Urinary bladder (tissue), 4 donors: ENCODE measurements around the gene GNG12. TPM values are rescaled to one million over a fixed set of nuclear protein-coding genes. Genes with fewer than 3 reads are reported as not detected.

Source experiments
- DNase-seq: peaks from one replicate; pipeline ENCODE4 v3.0.0-alpha.2; 2015; ENCODE audit errors: extremely low spot score
- H3K27ac ChIP-seq: one replicate; pipeline ENCODE4 v1.5.1; 2013; ENCODE audit warnings: low read depth, mild to moderate bottlenecking, moderate library complexity
- H3K36me3 ChIP-seq: one replicate; pipeline ENCODE4 v1.6.1; 2013; ENCODE audit warnings: mild to moderate bottlenecking, moderate library complexity; ENCODE audit not compliant: insufficient read depth
- H3K4me1 ChIP-seq: one replicate; pipeline ENCODE4 v1.6.1; 2013; ENCODE audit warnings: mild to moderate bottlenecking, moderate library complexity; ENCODE audit not compliant: insufficient read depth
- H3K4me3 ChIP-seq: one replicate; pipeline ENCODE4 v1.5.1; 2013; ENCODE audit warnings: low read depth, low read length
- WGBS: extraction: QIAGEN DNeasy Blood & Tissue Kit; methylation state at CpG from one replicate; pipeline ENCODE4 v1.1.7; 2013; 5-methylcytosine and 5-hydroxymethylcytosine counted together
- polyA plus RNA-seq: library from polyadenylated mRNA; stranded (reverse); fragments of 200-250 nt; gene quantifications from one replicate; pipeline ENCODE4 v1.2.3, GENCODE V29; 2013
- total RNA-seq: library from RNA; depleted of rRNA; stranded (reverse); fragments of >200 nt; gene quantifications from one replicate; pipeline ENCODE4 v1.2.3, GENCODE V29; 2014
- donor health status: healthy with polysubstance abuse.
- donor health status: healthy.

GNG12 gene
- total and polyA plus RNA-seq, 2 donors: 79.4 to 264 TPM

DNA sequence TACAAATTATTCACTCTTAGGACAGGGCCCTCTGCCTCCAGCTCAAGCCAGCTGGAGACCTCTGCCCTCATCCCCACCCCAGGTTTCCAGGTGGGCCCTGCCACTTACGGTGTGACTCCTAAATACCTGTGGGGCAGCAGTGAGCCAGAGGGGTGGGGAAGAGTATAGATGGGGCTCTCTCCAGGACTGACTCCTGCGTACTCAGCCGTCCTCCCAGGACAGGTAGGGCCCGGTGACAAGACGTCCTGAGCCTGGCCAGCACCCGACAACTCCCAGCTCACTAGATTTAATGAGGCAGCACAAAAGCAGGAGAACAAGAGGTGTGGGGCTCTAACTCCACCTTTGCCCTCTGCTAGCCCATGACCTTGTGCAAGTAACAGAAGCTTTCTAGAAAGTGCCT is 16.8 kb downstream of the GNG12 start:
- Histone ChIP-seq H3K4me1 (no peaks in the 10 kb centered on the region), H3K27ac (no peak overlapping the region)

DNA sequence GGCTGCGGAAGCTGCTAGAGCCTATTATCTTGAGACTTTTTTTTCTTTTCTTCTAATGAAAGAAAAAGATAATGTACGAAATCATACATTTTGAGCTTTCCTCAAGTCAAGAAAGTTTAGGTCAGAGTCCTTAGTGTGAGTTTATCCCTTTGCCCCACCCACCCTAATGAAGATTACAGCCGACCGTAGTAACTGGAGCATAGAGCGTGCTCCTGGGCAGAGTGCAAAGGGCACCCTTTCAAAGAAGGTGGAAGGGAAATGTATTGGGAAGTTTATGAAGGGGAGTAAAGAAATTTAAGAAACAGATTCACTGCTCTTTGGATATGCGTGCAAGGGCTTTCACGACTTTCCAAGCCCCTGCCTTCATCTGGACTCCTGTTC is 17.2 kb downstream of the GNG12 start:
- no peak for DNase-seq
- no peaks in the 10 kb centered on the region for H3K4me1 ChIP-seq
- H3K36me3 ChIP-seq: no peaks in the 10 kb centered on the region
- H3K27ac ChIP-seq: no peak overlapping the region
- H3K4me3 ChIP-seq: no peak overlapping the region
- WGBS: 89% methylated on average over 7 of the region's 7 CpGs

More for the DNA sequence above, 16.8 kb downstream of the GNG12 start:
- H3K4me3 ChIP-seq: no peak overlapping the region
- 97% methylated on average over 6 of the region's 6 CpGs for WGBS
- no peak for DNase-seq
- H3K36me3 ChIP-seq: no peaks in the 10 kb centered on the region

DNA sequence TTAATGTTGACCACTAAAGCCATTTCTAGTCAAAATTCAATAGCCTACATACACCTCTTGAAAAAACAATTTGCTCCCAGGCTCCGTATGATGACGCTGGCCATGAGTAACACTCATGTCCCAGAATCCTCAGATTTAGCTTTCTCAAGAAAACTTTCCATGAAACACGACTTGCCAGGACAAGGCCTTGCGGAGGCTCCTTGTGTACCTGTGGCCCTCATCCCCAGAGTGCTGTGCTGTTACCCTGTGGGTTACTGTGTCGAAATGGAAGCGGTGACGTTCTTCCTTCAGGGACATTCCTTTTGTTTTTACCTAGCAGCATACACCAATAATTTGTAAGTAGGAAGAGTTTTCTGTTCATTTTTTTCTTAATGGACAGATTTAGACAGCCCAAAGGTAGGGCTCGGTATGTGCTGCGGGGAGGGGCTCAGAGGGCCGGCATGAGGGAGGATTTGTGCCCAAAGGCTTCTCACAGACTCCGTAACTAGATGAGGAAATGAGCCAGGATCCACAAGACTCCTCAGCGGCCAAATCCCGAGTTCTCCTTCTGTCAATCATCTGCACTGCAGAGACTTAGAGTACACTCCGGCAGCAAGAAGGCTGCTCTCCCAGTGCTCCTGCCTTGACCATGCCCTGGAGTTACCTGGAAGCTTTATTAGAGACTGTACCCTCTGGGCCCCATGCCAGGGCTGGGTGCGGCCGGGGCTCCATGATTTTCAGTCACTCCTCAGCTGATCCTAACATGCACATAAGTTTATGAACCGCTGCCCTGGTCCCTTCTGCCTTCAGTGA is 17.8 kb downstream of the GNG12 start:
- H3K4me1 ChIP-seq: no peaks in the 10 kb centered on the region
- no peak overlapping the region for H3K27ac ChIP-seq
- 83% methylated on average over 17 of the region's 17 CpGs for WGBS
- no peak for DNase-seq
- no peak overlapping the region for H3K4me3 ChIP-seq
- no peaks in the 10 kb centered on the region for H3K36me3 ChIP-seq

DNA sequence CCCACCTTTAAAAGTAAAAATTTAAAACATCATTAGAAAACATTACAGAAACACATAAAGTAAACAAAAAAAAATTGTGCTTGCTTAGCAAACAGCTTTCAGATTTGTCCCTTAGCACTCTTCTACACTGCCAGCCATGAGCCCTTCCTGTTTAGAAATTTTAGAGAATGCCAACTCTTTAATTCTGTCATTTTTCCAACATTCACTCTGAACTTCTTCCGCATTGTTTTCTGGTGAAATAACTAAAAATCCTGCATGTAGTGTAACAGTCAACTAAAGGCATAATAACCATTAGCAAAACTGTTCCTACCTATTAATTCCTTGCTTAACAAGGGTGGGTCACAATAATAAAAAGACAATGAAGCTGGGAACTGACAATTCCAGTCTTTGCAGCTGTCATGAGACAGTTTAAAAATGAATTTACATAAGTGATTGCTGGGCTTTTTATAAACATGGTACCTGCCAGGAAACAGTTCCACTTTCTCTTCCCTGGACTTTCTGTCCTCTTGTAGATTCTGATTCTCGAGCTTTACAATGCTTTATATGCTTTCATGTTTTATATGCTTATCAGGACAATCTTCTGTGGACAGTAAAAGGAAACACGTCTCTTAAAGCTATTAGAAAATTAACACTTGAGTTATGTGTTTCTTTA is 19.0 kb downstream of the GNG12 start:
- no peak overlapping the region for H3K4me3 ChIP-seq
- no peak overlapping the region for H3K27ac ChIP-seq
- H3K4me1 ChIP-seq: no peaks in the 10 kb centered on the region
- no peak for DNase-seq
- WGBS: 34% methylated on average over 3 of the region's 3 CpGs
- H3K36me3 ChIP-seq: no peaks in the 10 kb centered on the region

DNA sequence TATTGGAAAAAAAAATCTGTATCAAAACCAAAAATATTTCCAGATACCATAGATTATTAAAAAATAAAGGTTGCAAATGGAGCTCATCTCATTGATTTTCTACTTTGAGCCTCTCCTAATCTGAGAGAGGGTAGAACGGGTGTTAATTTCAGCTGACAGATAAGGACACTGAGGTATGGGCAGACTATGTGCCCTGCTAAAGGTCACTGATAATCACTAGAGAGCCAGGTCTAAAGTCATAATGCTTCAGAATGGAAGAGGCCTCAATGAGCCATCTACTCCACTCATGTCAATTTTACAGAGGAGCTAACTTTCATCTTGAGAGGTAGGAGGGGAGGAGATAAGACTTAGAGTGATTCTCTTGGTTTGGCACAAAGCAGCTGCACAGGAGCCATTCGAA is 21.0 kb downstream of the GNG12 start:
- no peak for DNase-seq
- H3K4me1 ChIP-seq: no peaks in the 10 kb centered on the region
- H3K4me3 ChIP-seq: no peak overlapping the region
- 90% methylated on average over 2 of the region's 2 CpGs for WGBS
- H3K27ac ChIP-seq: no peak overlapping the region
- H3K36me3 ChIP-seq: no peaks in the 10 kb centered on the region

DNA sequence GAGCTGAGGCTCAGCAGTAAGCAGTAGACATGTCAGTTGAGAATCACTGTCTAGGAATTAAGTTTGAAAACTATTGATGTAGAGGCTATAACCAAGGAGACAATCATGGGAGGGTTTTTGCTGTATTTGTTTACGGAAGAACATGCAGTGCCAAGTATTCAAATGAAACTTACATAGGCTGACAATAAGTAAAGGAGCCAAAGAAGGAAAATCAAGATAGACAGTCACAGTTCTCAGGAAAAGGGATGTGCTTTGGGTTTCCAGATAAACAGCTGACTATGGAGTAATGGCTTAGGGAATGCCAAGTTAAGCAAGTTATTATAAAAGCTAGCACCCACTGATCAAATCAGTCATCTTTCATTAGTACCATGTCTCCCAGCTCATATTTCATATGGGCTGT is 21.5 kb downstream of the GNG12 start:
- no peak for DNase-seq
- Histone ChIP-seq H3K27ac (no peak overlapping the region), H3K4me3 (no peak overlapping the region), H3K36me3 (no peaks in the 10 kb centered on the region), H3K4me1 (no peaks in the 10 kb centered on the region)
- 76% methylated on average over 1 of the region's 1 CpG for WGBS

DNA sequence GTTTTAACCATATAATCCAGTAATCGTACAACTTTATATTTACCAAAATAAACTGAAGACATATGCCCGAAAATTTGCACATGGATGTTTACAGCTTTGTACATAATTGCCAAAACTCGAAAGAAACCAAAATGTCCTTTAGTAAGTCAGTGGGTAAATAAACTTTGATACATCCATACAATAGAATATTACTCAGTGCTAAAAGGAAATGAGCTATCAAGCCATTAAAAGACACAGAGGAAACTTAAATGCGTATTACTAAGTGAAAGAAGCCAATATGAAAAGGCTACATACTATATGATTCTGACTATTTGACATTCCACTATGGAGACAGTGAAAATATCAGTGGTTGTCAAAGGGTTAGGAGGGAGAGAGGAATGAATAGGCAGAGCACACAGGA is 23.4 kb downstream of the GNG12 start:
- Histone ChIP-seq H3K4me1 (no peaks in the 10 kb centered on the region), H3K36me3 (no peaks in the 10 kb centered on the region), H3K27ac (no peak overlapping the region), H3K4me3 (no peak overlapping the region)
- 92% methylated on average over 4 of the region's 4 CpGs for WGBS
- DNase-seq: no peak

DNA sequence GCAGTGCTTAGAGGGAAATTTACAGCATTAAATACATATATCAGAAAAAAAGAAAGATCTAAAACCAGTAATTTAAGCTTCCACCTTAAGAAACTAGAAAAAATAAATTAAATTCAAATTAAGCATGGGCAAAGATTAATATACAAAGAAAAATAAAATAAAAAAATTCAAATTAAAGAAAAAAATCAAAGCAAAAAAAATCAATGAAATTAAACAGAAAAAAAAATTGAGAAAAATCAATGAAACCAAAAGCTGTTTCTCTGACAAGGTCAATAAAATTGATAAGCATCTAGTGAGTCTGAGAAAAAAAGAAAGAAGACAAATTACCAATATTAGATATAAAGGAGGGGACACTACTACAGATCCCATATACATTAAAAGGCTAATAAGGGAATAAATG is 26.0 kb downstream of the GNG12 start:
- Histone ChIP-seq H3K4me1 (no peaks in the 10 kb centered on the region), H3K36me3 (no peaks in the 10 kb centered on the region), H3K4me3 (no peak overlapping the region), H3K27ac (no peak overlapping the region)
- DNase-seq: no peak

DNA sequence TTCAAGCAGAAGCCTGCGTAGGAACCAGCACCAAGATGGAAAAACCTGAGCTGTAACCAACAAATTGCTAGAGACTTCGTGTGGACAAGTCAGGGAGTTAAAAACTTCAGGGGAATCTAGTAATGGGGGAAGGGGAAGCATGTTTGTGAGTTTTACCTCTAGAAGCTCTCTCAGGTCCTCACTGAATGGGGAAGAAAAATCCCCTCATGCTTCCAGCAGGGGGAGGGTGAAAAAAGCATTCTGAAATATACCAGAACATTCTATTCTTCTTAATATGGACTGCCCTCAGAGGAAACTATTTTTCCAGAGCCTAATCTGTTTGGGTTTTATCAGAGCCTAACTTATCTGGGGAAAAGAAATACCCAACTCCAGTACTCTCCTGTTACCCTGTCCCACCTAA is 28.6 kb downstream of the GNG12 start:
- Histone ChIP-seq H3K4me3 (no peak overlapping the region), H3K27ac (no peak overlapping the region), H3K36me3 (no peaks in the 10 kb centered on the region), H3K4me1 (no peaks in the 10 kb centered on the region)
- 90% methylated on average over 2 of the region's 2 CpGs for WGBS
- no peak for DNase-seq

DNA sequence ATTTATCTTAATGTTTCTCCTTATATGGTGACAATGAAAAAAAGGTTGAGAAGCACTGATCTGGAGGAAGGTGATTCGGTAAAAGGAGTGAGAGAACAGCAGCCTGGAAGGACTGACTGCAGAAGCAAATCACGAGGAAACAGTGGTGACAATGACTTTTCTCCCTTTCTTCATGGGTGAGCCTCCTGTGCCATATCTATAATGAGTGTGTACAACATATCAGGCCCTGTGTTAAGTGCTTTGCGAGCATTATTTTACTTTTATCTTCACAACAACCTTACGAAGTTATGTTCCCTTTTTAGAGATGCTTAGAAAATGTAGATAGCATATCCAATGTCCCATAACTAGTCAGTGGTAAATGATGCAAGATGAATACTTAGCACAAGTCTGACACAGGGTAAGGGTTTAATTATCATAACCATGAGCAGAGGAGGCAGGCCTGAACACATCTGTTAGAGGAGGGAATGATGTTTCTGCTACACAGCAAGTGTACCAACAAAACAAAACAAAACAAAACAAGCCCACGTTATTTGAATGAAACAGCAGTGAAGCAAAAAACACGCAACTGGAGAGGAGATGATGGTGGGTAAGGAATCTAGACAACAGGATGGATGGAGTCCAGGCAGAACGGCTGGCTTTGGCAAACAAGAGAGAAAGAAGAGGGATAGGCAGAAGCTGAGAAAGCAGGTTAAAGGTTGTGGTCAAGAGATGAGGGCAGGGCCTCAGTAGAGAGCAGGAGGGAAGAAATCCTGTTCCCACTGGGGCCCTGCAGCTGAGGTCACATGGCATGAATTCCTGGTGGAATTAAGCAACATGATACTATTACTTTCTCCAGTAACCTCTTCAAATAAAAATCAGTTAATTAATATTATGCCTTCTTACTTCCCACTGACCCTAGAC is 29.6 kb downstream of the GNG12 start:
- Histone ChIP-seq H3K36me3 (no peaks in the 10 kb centered on the region), H3K27ac (no peak overlapping the region), H3K4me1 (no peaks in the 10 kb centered on the region), H3K4me3 (no peak overlapping the region)
- no peak for DNase-seq
- 79% methylated on average over 7 of the region's 7 CpGs for WGBS

DNA sequence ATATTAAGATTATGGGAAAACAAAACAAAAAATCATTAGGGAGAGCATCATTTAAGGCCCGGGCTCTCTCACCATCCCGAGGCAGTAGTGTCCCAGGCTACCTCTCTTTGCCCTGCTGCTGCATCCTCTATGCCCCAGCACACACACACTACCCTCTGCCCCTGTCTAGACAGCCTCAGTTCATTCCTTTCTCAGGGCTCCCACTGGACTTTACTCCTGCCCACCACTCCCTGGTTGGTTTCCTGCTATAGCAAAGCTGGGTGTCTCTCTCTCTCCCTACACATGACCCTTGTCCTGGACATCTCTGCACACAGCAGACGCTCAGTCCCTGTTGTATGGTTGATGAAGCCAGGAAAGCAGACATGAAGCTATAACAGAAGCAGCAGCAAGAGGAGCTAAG is 30.7 kb downstream of the GNG12 start:
- no peak overlapping the region for H3K4me3 ChIP-seq
- no peak for DNase-seq
- no peaks in the 10 kb centered on the region for H3K36me3 ChIP-seq
- no peaks in the 10 kb centered on the region for H3K4me1 ChIP-seq
- no peak overlapping the region for H3K27ac ChIP-seq
- 87% methylated on average over 3 of the region's 3 CpGs for WGBS

DNA sequence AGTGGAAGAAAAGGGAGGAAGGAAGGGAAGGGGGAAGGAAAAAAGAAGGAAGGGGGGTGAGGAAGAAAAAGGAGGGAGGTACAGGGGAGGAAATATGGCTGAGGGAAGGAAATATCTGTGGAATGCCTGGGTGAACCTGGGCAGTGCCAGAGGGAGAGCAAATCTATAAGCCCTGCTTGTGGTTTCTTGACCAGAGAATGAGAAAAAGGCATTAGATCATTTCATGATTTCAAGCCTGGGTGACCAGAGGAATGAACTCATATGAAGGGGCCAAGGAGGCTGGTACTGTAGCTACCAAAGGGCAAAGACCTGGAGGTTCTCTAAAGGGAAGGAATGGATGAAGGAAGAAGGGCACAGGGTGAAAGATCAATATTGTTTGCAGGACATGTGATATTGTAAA is 31.4 kb downstream of the GNG12 start:
- Histone ChIP-seq H3K4me3 (no peak overlapping the region), H3K27ac (no peak overlapping the region), H3K36me3 (no peaks in the 10 kb centered on the region), H3K4me1 (no peaks in the 10 kb centered on the region)
- no peak for DNase-seq

DNA sequence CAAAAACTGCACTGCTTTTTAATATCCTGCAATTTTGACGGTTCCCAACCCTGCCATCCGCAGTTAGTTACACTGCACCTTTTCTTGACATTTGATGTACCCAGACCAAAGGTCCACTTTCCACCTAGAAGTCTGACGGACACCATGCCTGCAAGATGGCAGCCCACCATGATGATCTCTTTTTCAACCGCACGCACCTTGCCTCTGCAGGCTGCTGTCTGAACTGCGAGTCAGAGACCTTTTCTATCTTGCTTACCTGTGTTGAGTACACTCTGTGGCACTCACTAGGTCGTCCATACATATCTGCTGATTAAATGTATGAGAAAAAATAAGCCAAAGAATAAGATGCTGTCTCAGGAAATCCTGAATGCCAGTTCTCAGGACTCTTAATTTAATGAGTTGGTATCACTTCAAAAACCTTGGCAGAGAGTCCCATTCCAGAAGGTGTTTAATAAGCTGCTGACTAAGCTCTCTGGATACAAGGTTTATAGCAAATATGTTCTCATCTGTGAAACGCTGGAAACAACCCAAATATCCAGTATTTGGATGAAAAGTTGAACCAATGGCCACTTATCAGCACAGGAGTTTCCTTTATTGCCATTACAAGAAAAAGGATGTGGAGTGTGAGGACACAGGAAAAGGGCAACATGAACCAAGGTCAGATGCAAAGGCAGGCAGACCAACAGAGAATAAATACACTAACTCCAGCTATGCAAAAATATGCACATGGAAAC is 37.9 kb downstream of the GNG12 start:
- Histone ChIP-seq H3K4me3 (no peak overlapping the region), H3K36me3 (no peaks in the 10 kb centered on the region), H3K4me1 (peaks cover 1% of the 10 kb centered on the region), H3K27ac (no peak overlapping the region)
- 85% methylated on average over 8 of the region's 8 CpGs for WGBS
- DNase-seq: no peak
